SK-N-SH (cell line): ENCODE data around the gene CTAG2. TPM values are rescaled to one million over a fixed set of nuclear protein-coding genes. Genes with fewer than 3 reads are reported as not detected.

ENCODE experiments used
- CTCF ChIA-PET: fragments of 300-600, 350-600 bp; formaldehyde crosslinking; extraction: SDS; loops from one replicate; lab custom pipeline; 2021; lab: Yijun Ruan, JAX
- POLR2A ChIA-PET: fragments of 350-600 bp; sonication (Branson Sonifier 250); formaldehyde crosslinking; extraction: SDS; loops from one replicate; lab custom pipeline; 2020; ENCODE audit warnings: antibody characterized with exemption, inconsistent platforms; lab: Yijun Ruan, JAX
- DNase-seq: peaks from one replicate; pipeline ENCODE4 v3.0.0; 2012
- H2AFZ ChIP-seq: fragments of 200-600 bp; sonication (generic); 2 replicates; pipeline ENCODE4 v1.8.1; 2016; ENCODE audit warnings: antibody characterized with exemption, mild to moderate bottlenecking, low read depth
- H3F3A ChIP-seq: fragments of 200-600 bp; sonication (generic); replicated peaks from 2 replicates; pipeline ENCODE3; 2016; ENCODE audit warnings: antibody characterized with exemption, mild to moderate bottlenecking; ENCODE audit not compliant: insufficient read depth
- H3K27ac ChIP-seq, 2 experiments: fragments of 200-500 bp in 1 of 2; fragments of 200-600 bp in 1 of 2; sonication (Bioruptor generic) in 1 of 2; sonication (generic), shearing (Covaris generic) in 1 of 2; 2 replicates each; pipeline versions ENCODE4 v1.5.1 to v1.6.1; 2014 to 2016; ENCODE audit warnings: low read depth in 2 of 2, inconsistent platforms in 1 of 2, low read length in 1 of 2, mild to moderate bottlenecking in 1 of 2, mixed read lengths in 1 of 2
- H3K27me3 ChIP-seq: fragments of 200-600 bp; sonication (generic), shearing (Covaris generic); 2 replicates; pipeline ENCODE4 v1.6.1; 2016; ENCODE audit warnings: mixed run types; ENCODE audit not compliant: insufficient read depth
- H3K36me3 ChIP-seq, 2 experiments: fragments of 200-500 bp in 1 of 2; fragments of 200-600 bp in 1 of 2; sonication (Bioruptor generic) in 1 of 2; sonication (generic) in 1 of 2; replicated peaks in 1 of 2; 2 replicates each; pipeline versions ENCODE3 to v1.5.1; 2014 to 2016; ENCODE audit warnings: low read length in 1 of 2, mild to moderate bottlenecking in 1 of 2; ENCODE audit not compliant: insufficient read depth in 2 of 2, control insufficient read depth in 1 of 2
- H3K4me1 ChIP-seq, 2 experiments: fragments of 200-500 bp in 1 of 2; fragments of 200-600 bp in 1 of 2; sonication (Bioruptor generic) in 1 of 2; sonication (generic), shearing (Covaris generic) in 1 of 2; 2 replicates each; pipeline versions ENCODE4 v1.5.1 to v1.6.1; 2014 to 2016; ENCODE audit warnings: low read depth in 1 of 2, low read length in 1 of 2, mixed run types in 1 of 2; ENCODE audit not compliant: insufficient read depth in 2 of 2, control insufficient read depth in 1 of 2
- H3K4me2 ChIP-seq: fragments of 200-600 bp; sonication (generic), shearing (Covaris generic); 2 replicates; pipeline ENCODE4 v1.6.1; 2017; ENCODE audit warnings: mixed run types
- H3K4me3 ChIP-seq, 2 experiments: fragments of 200-500 bp in 1 of 2; fragments of 200-600 bp in 1 of 2; sonication (Bioruptor generic) in 1 of 2; sonication (generic), shearing (Covaris generic) in 1 of 2; 2 replicates each; pipeline versions ENCODE4 v1.5.1 to v1.8.1; 2014 to 2016; ENCODE audit warnings: low read depth in 2 of 2, inconsistent platforms in 1 of 2, low read length in 1 of 2, mild to moderate bottlenecking in 1 of 2, mixed read lengths in 1 of 2, moderate library complexity in 1 of 2
- H3K79me2 ChIP-seq: fragments of 200-600 bp; sonication (generic); 2 replicates; pipeline ENCODE4 v1.8.1; 2017; ENCODE audit warnings: mild to moderate bottlenecking; ENCODE audit not compliant: insufficient read depth
- H3K9ac ChIP-seq: fragments of 200-600 bp; sonication (generic); 2 replicates; pipeline ENCODE4 v1.6.1; 2017; ENCODE audit warnings: mixed run types
- H3K9me2 ChIP-seq: fragments of 200-600 bp; sonication (generic); 2 replicates; pipeline ENCODE4 v1.6.1; 2017; ENCODE audit warnings: mixed run types
- H3K9me3 ChIP-seq: fragments of 200-600 bp; sonication (generic); 2 replicates; pipeline ENCODE4 v1.6.1; 2017; ENCODE audit warnings: mixed run types, mild to moderate bottlenecking, moderate library complexity
- H4K20me1 ChIP-seq: fragments of 200-600 bp; sonication (generic); 2 replicates; pipeline ENCODE4 v1.6.1; 2017; ENCODE audit warnings: mild to moderate bottlenecking, mixed run types; ENCODE audit not compliant: insufficient read depth
- EZH2phosphoT487 ChIP-seq: fragments of 200-600 bp; sonication (generic); IDR thresholded peaks from 2 replicates; pipeline ENCODE4 v1.6.1; 2017; ENCODE audit warnings: low read depth, mixed run types, mild to moderate bottlenecking, antibody characterized with exemption, moderate library complexity, borderline replicate concordance
- FOSL2 ChIP-seq: IDR thresholded peaks from 2 replicates; pipeline ENCODE4 v1.4.0; 2012; ENCODE audit warnings: low read depth, mild to moderate bottlenecking, moderate library complexity, borderline replicate concordance
- FOXJ3 ChIP-seq: sonication (generic); formaldehyde crosslinking; IDR thresholded peaks from 2 replicates; pipeline ENCODE4 v1.5.1; 2020; ENCODE audit warnings: mild to moderate bottlenecking, missing genetic modification reagents
- FOXM1 ChIP-seq: IDR thresholded peaks from 2 replicates; pipeline ENCODE4 v1.4.0; 2012; ENCODE audit warnings: low read depth, mild to moderate bottlenecking
- MAX ChIP-seq: IDR thresholded peaks from 2 replicates; pipeline ENCODE4 v1.4.0; 2012; ENCODE audit warnings: low read depth
- RAD21 ChIP-seq: IDR thresholded peaks from 2 replicates; pipeline ENCODE4 v1.6.1; 2012; ENCODE audit warnings: mild to moderate bottlenecking, low read length
- RFX5 ChIP-seq: IDR thresholded peaks from 2 replicates; pipeline ENCODE4 v1.6.1; 2012; ENCODE audit warnings: mild to moderate bottlenecking, improper control_type of control experiment, low read length
- TAF1 ChIP-seq: IDR thresholded peaks from 2 replicates; pipeline ENCODE4 v1.6.1; 2012; ENCODE audit warnings: low read depth, mild to moderate bottlenecking, low read length, moderate library complexity, borderline replicate concordance
- TEAD4 ChIP-seq: IDR thresholded peaks from 2 replicates; pipeline ENCODE4 v1.4.0; 2012; ENCODE audit warnings: mild to moderate bottlenecking, borderline replicate concordance; ENCODE audit not compliant: insufficient read depth
- USF1 ChIP-seq: IDR thresholded peaks from 2 replicates; pipeline ENCODE4 v1.4.0; 2012; ENCODE audit warnings: low read depth, borderline replicate concordance
- WGBS: methylation state at CpG from one replicate; pipeline ENCODE4 v1.1.6; 2017; ENCODE audit warnings: low lambda C conversion rate; 5-methylcytosine and 5-hydroxymethylcytosine counted together
- polyA plus RNA-seq, 3 experiments: library from polyadenylated mRNA; depleted of rRNA; stranded (reverse); fragments of >200 nt; gene quantifications; 2 replicates each; pipeline ENCODE4 v1.2.3, GENCODE V29; 2012
- TF ChIP-seq, protein P1 (sequence below): IDR thresholded peaks from 2 replicates; pipeline ENCODE4 v1.6.1; 2012; ENCODE audit warnings: mild to moderate bottlenecking, low read depth, low read length, moderate library complexity
- TF ChIP-seq, protein P2 (sequence below): fragments of 150-350 bp; IDR thresholded peaks from 2 replicates; pipeline ENCODE4 v1.6.1; 2017; ENCODE audit warnings: antibody characterized with exemption, low read length, low read depth, borderline replicate concordance
- TF ChIP-seq, protein P3 (sequence below): IDR thresholded peaks from 2 replicates; pipeline ENCODE4; 2012

The CTAG2 gene
- polyA plus RNA-seq, 1 of the 3 experiments (the other 2 are of a cell fraction): 3.7 TPM

DNA sequence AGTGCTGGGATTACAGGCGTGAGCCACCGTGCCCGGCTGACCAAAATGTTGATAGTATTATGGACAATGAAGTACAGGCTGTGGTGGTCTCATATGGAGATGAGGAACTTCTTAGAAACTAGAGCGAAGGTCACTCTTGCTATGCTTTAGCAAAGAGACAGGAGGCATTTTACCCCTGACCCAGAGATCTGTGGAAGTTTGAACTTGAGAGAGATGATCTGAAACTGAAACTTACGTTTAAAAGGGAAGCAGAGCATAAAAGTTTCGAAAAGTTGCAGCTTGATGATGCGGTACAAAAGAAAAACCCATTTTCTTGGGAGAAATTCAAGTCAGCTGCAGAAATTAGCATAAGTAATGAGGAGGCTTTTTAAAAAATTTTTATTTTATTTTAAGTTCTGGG lies 8.5 kb upstream of the CTAG2 start:
- Histone ChIP-seq H3K4me1 (no peaks in the 10 kb centered on the region), H3K9me2 (no peaks in the 10 kb centered on the region), H3F3A (no peaks in the 10 kb centered on the region), H3K9ac (no peak overlapping the region), H3K4me2 (no peak overlapping the region), H3K4me3 (no peak overlapping the region), H3K79me2 (no peaks in the 10 kb centered on the region), H3K27ac (no peak overlapping the region), H3K36me3 (no peaks in the 10 kb centered on the region), H3K9me3 (no peaks in the 10 kb centered on the region)
- ChIA-PET POLR2A (no interaction called here), CTCF (no interaction called here)
- TF ChIP-seq, protein P1, sequence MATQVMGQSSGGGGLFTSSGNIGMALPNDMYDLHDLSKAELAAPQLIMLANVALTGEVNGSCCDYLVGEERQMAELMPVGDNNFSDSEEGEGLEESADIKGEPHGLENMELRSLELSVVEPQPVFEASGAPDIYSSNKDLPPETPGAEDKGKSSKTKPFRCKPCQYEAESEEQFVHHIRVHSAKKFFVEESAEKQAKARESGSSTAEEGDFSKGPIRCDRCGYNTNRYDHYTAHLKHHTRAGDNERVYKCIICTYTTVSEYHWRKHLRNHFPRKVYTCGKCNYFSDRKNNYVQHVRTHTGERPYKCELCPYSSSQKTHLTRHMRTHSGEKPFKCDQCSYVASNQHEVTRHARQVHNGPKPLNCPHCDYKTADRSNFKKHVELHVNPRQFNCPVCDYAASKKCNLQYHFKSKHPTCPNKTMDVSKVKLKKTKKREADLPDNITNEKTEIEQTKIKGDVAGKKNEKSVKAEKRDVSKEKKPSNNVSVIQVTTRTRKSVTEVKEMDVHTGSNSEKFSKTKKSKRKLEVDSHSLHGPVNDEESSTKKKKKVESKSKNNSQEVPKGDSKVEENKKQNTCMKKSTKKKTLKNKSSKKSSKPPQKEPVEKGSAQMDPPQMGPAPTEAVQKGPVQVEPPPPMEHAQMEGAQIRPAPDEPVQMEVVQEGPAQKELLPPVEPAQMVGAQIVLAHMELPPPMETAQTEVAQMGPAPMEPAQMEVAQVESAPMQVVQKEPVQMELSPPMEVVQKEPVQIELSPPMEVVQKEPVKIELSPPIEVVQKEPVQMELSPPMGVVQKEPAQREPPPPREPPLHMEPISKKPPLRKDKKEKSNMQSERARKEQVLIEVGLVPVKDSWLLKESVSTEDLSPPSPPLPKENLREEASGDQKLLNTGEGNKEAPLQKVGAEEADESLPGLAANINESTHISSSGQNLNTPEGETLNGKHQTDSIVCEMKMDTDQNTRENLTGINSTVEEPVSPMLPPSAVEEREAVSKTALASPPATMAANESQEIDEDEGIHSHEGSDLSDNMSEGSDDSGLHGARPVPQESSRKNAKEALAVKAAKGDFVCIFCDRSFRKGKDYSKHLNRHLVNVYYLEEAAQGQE: no peak
- TF ChIP-seq FOXJ3 (CRISPR knock-in tag) (no peak), FOSL2 (no peak), MAX (no peak), EZH2phosphoT487 (no peak), FOXM1 (no peak), TEAD4 (no peak), RFX5 (no peak), TAF1 (no peak), RAD21 (no peak), USF1 (no peak)
- TF ChIP-seq, protein P2, sequence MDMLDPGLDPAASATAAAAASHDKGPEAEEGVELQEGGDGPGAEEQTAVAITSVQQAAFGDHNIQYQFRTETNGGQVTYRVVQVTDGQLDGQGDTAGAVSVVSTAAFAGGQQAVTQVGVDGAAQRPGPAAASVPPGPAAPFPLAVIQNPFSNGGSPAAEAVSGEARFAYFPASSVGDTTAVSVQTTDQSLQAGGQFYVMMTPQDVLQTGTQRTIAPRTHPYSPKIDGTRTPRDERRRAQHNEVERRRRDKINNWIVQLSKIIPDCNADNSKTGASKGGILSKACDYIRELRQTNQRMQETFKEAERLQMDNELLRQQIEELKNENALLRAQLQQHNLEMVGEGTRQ: no peak
- TF ChIP-seq, protein P3, sequence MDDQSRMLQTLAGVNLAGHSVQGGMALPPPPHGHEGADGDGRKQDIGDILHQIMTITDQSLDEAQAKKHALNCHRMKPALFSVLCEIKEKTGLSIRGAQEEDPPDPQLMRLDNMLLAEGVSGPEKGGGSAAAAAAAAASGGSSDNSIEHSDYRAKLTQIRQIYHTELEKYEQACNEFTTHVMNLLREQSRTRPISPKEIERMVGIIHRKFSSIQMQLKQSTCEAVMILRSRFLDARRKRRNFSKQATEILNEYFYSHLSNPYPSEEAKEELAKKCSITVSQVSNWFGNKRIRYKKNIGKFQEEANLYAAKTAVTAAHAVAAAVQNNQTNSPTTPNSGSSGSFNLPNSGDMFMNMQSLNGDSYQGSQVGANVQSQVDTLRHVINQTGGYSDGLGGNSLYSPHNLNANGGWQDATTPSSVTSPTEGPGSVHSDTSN: no peak
- TF ChIP-seq, all 33 proteins: peak for 0
- DNase-seq: no peak
- H2AFZ ChIP-seq: no peak overlapping the region
- H4K20me1 ChIP-seq: no peaks in the 10 kb centered on the region
- WGBS: 11% methylated on average over 6 of the region's 7 CpGs
- peaks cover 19% of the 10 kb centered on the region; the same call in 1 of the 2 replicates for H3K27me3 ChIP-seq
